Astrocyte of the cerebellum (primary cell): ENCODE results near the gene ZBTB21.

Source experiments
- DNase-seq: peaks from one replicate; pipeline ENCODE4 v3.0.0-alpha.2; 2011; ENCODE audit warnings: low read depth
- H3K4me3 ChIP-seq: 2 replicates; pipeline ENCODE4 v1.5.1; 2011; ENCODE audit warnings: mild to moderate bottlenecking, low read depth, low read length, moderate library complexity
- CTCF ChIP-seq: IDR thresholded peaks from 2 replicates; pipeline ENCODE4 v1.5.1; 2012; ENCODE audit warnings: low read length, low read depth, moderate library complexity, mild to moderate bottlenecking; ENCODE audit errors: missing control alignments
- in situ Hi-C: cut with HindIII; loops from 2 replicates; pipeline ENCODE4 v1.10.0; 2017; ENCODE audit warnings: low sequenced_read_pairs

Gene ZBTB21

GRCh38 chr21:41945982-41946381, 64.2 kb downstream of the ZBTB21 start:
- TF ChIP-seq CTCF, result no peak
- no peak overlapping the region for H3K4me3 ChIP-seq
- in situ Hi-C loops, result loop anchor here (25.0 kb wide), 2 partner anchors 141 to 334 kb away; no protein-coding TSS in a partner anchor
- no peak for DNase-seq

- no peak for DNase-seq
- no peak for TF ChIP-seq CTCF
- no peak overlapping the region for H3K4me3 ChIP-seq
- in situ Hi-C loops, result loop anchor here (25.0 kb wide), 2 partner anchors 143 to 332 kb away; no protein-coding TSS in a partner anchor
These were observed 66.3 kb downstream of the ZBTB21 start for GRCh38 chr21:41943851-41944250.

- no peak for DNase-seq
- no peak overlapping the region for H3K4me3 ChIP-seq
- in situ Hi-C loops, result loop anchor here (25.0 kb wide), 2 partner anchors 145 to 330 kb away; no protein-coding TSS in a partner anchor
- TF ChIP-seq CTCF, result no peak
These were observed 67.7 kb downstream of the ZBTB21 start for GRCh38 chr21:41942457-41942856.

- no peak for TF ChIP-seq CTCF
- DNase-seq, result no peak
- in situ Hi-C loops, result loop anchor here (25.0 kb wide), 2 partner anchors 145 to 330 kb away; no protein-coding TSS in a partner anchor
- H3K4me3 ChIP-seq, result no peak overlapping the region
These were observed 68.2 kb downstream of the ZBTB21 start for GRCh38 chr21:41941941-41942340.

GRCh38 chr21:41940431-41940830, 69.7 kb downstream of the ZBTB21 start:
- no peak for DNase-seq
- in situ Hi-C loops, result loop anchor here (25.0 kb wide), 2 partner anchors 147 to 328 kb away; no protein-coding TSS in a partner anchor
- TF ChIP-seq CTCF, result no peak
- H3K4me3 ChIP-seq, result no peak overlapping the region

- no peak overlapping the region for H3K4me3 ChIP-seq
- in situ Hi-C loops, result loop anchor here (25.0 kb wide), 2 partner anchors 148 to 327 kb away; no protein-coding TSS in a partner anchor
- DNase-seq, result no peak
- no peak for TF ChIP-seq CTCF
These were observed 70.8 kb downstream of the ZBTB21 start for GRCh38 chr21:41939391-41939790.
